ENCODE results near the gene DEFB129.
"Not testable (repeated sequence)": the region's sequence is repeated elsewhere in the genome, so short reads cannot be mapped to it uniquely, and the experiment has no call there.

DEFB129 gene, protein sequence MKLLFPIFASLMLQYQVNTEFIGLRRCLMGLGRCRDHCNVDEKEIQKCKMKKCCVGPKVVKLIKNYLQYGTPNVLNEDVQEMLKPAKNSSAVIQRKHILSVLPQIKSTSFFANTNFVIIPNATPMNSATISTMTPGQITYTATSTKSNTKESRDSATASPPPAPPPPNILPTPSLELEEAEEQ

DNA sequence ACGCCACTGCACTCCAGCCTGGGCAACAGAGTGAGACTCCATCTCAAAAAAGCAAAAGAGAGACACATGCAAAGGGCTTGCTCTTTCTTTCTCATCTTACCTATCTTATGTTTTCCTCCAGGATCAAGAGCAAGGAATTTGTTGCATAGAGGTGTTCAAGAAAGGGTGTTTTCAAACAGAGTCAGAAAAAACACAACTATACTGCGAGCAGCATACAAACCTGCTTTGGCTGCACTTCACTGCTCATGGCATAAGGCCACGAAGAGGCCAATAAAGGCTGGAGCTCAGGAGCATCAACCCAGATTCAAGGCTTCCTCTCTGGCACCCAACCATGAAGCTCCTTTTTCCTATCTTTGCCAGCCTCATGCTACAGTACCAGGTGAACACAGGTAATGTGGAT, at the start of gene DEFB129:
Gene DEFB129 (plus strand): TSS at position 301 of the 400 bp plus-strand sequence. CDS start 31 bp downstream, at position 332.
- no peak for DNase-seq (ENCODE audit: low read depth in 2 of 3, low spot score in 2 of 3)

DNA sequence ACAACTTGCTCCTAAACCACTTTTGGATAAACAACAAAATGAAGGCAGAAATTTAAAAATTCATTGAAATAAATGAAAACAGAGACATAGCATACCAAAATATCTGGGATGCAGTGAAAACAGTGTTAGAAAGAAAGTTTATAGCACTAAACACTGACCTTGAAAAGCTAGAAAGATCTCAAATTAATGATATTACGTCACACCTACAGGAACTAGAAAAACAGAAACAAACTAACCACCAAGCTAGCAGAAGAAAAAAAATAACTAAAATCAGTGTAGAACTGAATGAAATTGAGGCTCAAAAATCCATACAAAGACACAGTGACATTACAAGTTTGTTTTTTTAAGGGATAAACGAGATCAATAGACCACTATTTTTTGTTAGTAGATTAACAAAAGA, 42.8 kb upstream of the DEFB129 start:
- DNase-seq (ENCODE audit: low read depth in 2 of 3, low spot score in 2 of 3), result no peak

DNA sequence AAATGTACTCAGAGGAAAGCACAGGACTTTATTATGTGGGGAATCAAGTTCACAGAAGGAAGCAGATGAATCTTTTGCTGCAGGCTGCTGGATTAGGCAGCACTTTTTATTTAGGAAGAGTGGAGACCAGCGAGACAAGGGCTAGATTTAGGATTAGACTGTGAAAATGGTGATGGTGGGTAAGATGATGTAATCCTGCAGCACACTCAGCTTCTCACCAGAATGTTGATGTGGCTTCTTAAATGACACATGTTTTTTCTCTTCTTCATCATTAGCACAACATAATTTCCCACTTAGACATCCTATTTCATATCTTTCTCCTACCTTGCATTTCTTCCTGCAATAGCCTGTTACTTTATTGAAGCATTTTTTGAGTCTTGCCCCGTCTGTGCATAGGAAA, 39.3 kb upstream of the DEFB129 start:
- DNase-seq (ENCODE audit: low read depth in 2 of 3, low spot score in 2 of 3), result no peak

DNA sequence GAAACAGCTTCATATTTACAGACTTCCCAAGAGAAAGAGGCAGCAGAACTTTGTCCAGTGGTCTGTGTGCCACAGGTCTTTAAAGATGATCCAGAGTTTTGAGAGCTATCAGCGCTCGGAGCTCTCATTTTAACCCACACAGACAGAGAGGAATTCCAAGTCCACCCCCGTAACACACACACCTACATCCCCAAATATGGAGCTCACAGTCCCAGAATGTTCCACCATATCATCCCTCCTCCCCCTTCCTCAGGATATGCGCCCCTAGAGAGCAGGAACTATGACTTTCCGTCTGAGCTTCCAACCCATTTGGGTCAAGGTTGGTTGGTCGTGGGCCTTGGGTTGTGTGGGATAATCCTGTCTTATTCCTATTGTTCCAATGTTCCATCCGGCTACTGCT, 37.4 kb upstream of the DEFB129 start, which contains the start of gene DEFB128:
Gene DEFB128 (minus strand): TSS at position 101 of the 400 bp plus-strand sequence. CDS start 88 bp downstream, at position 13.
- no peak for DNase-seq (ENCODE audit: low read depth in 2 of 3, low spot score in 2 of 3)

DNA sequence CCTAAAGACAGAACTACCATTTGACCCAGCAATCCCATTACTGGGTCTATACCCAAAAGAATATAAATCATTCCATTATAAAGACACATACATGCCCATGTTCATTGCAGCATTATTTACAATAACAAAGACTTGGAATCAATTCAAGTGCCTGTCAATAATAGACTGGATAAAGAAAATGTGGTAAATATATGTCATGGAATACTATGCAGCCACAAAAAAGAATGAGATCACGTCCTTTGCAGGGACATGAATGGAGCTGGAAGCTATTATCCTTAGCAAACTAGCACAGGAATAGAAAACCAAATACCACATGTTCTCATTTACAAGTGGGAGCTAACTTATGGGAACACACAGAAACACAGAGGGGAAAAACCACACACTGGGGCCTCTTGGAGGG, 28.8 kb upstream of the DEFB129 start:
- no peak for DNase-seq (ENCODE audit: low read depth in 2 of 3, low spot score in 2 of 3)

DNA sequence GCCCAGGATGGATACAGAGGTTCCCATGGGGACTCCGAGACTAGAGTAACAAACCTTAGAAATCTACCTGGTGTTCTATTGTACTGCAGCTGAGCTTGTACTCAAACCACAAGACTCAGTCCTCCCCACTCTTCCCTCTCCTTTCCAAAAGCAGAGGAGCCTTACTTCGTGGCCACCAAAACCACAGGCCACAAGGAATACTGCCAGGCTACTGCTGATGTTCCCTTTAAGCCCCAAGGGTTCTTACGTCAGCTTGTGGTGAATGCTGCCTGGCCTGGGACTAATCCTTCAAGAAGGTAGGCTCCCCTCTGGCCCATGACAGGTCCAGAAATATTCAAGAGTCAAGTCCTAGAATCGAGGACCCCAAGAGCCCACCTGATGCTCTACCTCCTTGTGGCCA, 27.1 kb upstream of the DEFB129 start:
- DNase-seq (ENCODE audit: low read depth in 2 of 3, low spot score in 2 of 3), result no peak

DNA sequence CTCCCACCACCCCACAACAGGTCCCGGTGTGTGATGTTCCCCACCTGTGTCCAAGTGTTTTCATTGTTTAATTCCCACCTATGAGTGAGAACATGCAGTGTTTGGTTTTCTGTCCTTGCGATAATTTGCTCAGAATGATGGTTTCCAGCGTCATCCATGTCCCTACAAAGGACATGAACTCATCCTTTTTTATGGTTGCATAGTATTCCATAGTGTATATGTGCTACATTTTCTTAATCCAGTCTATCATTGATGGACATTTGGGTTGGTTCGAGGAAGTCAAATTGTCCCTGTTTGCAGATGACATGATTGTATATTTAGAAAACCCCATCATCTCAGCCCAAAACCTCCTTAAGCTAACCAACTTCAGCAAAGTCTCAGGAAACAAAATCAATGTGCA, 23.4 kb upstream of the DEFB129 start:
- not testable (repeated sequence) for DNase-seq (ENCODE audit: low read depth in 2 of 3, low spot score in 2 of 3)

DNA sequence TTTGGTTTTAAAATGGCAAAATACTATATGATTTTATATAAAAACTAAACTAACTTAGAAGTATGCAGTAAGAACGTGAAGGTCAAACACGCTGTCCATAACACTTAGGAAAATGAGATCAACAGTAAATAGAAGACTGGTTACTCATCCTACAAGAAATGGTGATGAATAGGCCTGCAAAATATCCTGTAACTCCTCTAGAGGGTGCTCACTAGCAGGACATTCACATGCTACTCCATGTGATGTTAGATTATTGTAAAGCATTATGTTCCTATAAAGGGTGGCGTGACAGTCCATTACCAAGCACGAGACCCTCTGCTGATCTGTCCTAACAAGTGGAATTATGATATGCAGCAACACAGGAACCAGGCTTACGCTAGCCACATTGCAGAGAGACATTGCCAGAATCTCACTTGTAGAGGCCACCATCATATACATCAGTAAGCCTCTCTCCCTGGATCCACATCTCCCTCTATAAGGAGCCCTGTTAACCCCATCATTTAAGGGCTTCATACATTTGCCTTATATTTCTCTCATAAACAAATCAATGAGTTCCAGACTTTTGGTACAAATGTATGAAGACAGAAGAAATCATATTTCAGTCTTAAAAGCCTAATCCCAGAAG, 18.0 kb upstream of the DEFB129 start:
- no peak for DNase-seq (ENCODE audit: low read depth in 2 of 3, low spot score in 2 of 3)

DNA sequence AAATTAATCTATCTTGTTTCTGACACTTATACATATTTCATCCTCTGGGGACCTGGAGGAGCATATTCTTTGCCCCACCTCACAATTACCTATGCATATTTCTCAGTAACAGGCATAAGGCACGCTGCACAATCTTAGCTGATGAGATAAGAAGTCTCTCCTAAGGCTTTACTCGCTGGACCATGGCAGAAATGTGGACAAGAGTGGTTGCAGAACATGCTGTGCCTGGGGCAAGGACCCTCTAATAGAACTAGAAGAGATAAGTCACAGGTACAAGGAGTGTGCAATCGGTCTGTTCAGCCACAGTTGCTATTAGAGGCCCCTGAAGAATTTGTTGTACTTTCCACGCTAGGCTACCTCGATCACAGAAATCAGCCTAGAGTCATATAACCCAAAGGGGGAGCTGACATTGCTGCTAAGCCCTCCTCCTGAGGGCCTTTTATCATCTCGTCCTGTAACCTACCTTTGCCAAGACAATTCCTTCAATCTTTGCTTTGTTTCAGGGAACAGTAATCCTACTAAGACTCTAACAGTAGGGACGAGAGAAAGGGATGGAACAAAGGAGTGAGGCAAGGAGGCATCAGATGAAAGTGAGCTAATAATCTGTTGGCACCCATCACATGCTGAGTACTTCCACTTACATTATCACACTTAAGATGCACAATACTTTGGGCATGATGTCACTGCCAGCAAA, 16.1 kb upstream of the DEFB129 start:
- DNase-seq (ENCODE audit: low read depth in 2 of 3, low spot score in 2 of 3), result no peak

DNA sequence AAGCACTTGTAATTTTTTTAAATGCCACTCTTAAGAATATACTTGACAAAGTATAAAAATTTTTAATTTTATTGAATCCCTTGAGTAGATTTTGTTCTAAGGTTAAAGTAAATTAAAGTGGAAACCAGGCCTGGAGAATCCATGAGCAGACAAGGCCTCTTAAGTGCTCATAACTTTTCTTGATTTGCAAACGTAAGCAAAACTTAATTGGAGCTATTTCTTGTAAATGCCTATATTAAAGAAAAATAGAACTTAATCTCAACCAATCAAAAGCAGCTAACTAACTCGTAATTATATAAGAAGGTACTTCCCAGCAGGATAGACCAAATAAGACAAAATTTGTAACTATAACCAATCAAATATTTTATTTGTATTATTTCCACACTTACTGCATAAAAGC, 12.7 kb upstream of the DEFB129 start:
- DNase-seq (ENCODE audit: low read depth in 2 of 3, low spot score in 2 of 3), result no peak

DNA sequence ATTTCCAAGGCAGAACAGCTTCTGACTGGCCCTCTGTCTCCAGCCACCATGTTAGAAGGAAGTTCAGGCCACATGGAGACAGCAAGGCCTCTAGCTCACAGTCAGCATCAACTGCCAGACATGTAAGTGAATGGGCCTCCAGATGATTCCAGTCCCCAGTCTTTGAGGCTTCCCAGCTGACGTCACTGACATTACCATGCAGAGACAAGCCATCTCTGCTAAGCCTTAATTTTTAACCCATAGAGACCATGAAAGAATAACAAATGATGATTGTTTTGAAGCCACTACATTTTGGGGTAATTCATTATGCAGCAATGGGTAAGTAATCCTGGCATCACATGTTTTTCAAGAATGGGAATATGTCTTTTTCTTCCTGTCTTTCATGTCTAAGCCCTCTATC, 11.3 kb upstream of the DEFB129 start:
- no peak for DNase-seq (ENCODE audit: low read depth in 2 of 3, low spot score in 2 of 3)

DNA sequence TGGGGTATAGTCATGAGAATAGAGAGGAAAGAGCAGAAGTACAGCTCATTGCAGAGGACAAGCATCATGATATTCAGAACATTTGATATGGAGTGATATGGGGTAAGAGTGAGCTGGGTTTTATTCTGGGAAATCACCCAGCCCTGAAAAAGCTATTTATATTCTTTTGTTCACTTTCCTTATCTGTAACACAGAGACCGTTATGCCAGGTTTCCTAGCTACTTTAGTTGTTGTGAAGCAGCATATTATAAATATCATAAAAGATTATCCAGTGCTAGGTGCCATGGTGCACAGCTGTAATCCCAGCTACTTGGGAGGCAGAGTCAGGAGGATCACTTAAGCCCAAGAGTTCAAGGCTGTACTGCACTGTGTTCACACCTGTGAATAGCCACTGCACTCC, 9.8 kb upstream of the DEFB129 start:
- no peak for DNase-seq (ENCODE audit: low read depth in 2 of 3, low spot score in 2 of 3)

DNA sequence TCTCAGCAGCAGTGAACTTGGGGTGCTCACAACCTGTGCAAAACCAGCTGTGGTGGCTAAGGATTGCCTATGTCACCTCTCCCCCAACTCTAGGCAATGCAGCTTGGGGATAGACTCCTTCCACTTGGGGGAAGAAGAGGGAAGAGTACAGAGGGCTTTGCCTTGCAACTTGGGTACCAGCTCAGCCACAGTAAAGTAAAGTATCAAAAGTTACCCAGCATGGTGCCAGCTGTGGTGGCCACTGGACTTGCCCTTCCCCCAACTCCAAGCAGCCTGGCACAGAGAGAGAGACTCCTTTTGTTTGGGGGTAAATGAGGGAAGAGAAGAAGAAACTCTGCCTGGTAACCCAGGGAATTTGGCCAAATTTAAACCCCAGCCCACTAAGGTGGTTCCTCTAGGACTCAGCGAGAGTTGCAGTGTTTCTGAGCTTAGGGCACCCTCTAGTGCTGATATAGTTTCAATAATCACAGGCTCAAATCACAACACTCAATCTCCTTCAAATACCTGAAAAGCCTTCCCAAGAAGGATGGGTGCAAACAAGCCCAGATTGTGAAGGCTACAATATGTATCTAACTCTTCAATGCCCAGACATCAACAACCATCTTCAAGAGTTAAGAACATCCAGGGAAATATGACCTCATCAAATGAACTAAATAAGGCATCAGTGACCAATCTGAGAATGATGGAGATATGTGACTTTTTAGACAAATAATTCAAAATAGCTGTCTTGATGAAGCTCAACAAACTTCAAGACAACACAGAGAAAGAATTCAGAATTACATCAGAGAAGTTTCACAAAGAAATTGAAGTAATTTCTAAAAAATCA, 7.6 kb upstream of the DEFB129 start:
- DNase-seq (ENCODE audit: low read depth in 2 of 3, low spot score in 2 of 3), result no peak

DNA sequence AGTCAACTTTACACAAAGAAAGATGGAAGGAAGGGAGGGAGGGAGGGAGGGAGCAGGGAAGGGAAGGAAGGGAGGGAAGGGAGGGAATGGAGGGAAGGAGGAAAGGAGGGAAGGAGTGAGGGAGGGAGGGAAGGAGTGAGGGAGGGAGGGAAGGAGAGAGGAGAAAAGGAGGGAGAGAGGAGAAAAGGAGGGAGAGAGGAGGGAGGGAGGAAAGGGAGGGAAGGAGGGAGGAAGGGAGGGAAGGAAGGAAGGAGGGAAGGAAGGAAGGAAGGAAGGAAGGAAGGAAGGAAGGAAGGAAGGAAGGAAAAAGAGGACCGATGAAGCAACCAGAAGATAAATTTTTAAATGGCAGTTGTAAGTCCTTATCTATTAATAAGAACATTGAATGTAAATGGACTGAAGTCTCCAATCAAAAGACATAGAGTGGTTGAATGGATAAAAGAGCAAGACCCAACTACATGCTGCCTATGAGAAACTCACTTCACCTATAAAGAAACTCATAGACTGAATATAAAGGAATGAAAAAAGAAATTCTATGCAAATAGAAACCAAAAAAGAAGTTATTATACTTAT, 5.7 kb upstream of the DEFB129 start:
- DNase-seq (ENCODE audit: low read depth in 2 of 3, low spot score in 2 of 3), result no peak

DNA sequence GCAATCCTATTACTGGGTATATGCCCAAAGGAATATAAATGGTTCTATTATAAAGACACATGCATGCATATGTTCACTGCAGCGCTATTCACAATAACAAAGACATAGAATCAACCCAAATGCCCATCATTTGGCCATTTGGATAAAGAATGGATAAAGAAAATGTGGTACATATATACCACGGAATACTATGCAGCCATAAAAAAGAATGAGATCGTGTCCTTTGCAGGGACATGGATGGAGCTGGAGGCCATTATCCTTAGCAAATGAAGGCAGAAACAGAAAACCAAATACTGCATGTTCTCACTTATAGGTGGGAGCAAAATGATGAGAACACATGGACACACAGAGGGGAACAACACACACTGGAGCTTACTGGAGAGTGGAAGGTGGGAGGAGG, 1.2 kb upstream of the DEFB129 start:
- not testable (repeated sequence) for DNase-seq (ENCODE audit: low read depth in 2 of 3, low spot score in 2 of 3)

DNA sequence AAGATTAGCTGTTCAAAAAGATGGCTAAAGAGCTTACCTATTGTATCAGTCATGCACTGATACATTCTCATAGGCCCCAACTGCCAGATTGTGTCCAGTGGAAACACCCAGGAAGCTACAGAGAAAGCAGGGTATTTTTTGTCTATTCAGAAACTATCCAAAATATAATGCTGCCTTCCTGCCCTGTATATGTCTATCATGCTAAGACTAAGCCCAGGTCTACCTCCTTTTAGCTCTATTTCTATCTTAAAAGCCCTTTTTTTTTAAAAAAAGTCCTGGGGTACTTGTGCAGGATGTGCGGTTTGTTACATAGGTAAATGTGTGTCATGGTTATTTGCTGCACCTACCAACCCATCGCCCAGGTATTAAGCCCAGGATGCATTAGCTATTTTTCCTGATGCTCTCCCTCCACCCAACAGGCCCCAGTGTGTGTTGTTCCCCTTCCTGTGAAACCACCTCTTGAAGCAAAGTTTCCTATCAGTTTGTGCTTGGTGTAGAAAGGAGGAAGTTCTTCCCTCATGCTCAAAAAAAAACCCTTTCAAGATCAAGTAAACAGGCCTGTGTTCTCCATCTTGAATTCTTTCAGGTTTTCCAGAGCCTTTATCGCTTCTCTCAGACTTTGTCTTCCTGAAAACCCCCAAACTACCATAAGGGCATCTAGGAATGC, 514 bp downstream of the DEFB129 start:
- DNase-seq (ENCODE audit: low read depth in 2 of 3, low spot score in 2 of 3), result no peak

DNA sequence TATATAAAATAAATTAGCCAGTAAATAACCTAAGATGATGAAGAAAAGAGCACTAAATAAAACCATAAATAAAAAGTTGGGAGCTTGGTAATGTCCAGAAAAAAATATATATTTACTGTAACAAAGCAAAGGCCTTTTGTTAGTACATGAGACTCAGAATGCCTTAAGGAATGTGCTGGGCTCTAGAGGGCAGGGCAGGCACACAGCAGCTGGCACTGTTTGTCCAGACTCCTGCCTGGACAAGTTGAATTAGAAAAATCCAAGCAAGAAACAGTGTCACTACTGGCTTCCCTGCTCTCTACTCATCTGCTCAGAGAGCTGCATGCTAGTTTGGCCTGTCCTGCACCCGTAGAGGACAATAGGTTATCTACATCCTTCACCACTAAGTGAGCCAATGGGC, 8.8 kb downstream of the DEFB129 start:
- no peak for DNase-seq (ENCODE audit: low read depth in 2 of 3, low spot score in 2 of 3)

DNA sequence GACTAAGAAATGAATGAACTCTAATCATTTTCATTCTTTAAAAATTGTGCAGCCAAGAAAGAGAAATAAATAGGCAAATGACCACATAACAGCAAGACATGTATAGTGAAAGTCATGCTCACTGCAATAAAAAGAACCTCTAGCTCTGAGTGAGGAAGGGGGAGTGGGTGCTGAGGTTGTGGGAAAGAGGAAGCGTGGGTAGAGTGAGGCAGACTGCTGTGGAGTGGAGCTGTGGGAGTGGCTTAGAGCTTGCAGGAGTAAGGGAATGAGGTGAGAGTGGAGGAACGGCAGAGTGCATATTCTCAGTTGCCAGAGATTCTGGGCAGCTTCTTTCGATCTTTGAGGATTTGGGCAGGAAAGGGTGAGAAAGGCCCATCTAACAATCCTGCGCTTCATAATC, 10.4 kb downstream of the DEFB129 start:
- peak in 1 of 3 experiments; percentile 10 for DNase-seq (ENCODE audit: low read depth in 2 of 3, low spot score in 2 of 3)

DNA sequence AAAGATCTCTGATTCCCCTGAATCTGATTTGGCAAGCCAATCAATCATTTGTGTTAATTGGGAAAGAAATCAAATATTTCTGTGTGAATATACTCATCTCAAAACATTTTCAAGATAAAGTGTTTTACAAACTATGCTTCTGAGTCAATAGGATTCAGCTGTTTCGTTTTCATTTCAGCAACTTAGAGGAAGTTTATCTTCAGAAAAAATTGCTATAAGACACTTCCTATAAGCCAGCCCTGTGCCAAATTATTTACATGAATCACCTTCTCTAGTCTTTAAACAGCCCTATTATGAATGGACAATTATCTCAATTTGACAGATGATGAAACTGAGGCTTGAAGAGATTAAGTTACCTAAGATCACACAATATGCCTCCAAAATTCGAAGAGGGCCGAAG, 10.9 kb downstream of the DEFB129 start:
- DNase-seq (ENCODE audit: low read depth in 2 of 3, low spot score in 2 of 3), result no peak

DNA sequence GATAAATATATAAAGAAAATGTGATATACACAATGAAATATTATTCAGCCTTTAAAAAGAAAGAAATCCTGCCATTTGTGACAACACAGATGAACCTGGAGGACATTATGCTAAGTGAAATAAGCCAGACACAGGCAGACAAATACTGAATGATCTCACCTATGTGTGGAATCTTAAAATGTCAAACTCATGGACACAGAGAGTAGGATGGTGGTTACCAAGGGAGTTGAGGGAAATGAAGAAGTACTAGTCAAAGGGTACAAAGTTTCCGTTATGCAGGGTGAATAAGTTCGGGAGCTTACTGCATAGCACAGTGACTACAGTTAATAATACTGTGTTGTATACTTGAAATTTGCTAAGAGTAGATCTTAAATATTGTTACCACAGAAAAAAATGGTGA, 15.8 kb downstream of the DEFB129 start:
- no peak for DNase-seq (ENCODE audit: low read depth in 2 of 3, low spot score in 2 of 3)

DNA sequence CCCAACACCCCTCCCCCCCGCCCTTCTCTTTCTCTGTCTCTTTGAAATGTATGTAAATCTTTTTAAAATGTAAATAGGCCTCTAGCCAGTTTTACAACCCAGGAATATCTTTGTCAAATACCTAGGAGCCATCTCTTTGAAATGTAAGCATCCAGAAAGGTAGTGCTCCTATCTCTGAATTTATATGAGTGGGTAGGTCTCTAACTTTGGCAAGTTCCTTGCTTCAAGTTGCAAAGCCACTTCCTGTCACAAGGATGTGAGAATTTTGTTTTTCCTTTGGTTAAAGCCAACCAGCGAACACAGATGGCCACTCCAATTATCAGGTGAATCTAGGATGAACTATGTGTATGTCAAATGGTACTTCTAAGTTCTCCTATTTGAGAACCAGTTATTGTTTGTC, 24.3 kb downstream of the DEFB129 start:
- DNase-seq (ENCODE audit: low read depth in 2 of 3, low spot score in 2 of 3), result no peak

Data from activated CD8-positive, alpha-beta memory T cell treated with anti-CD3 and anti-CD28 coated beads for 48 hours (primary cell).